DND-41 (cell line): ENCODE measurements around the gene SH3BP2.

ENCODE experiments used
- ATAC-seq: fragments of 200-7000 bp; cut with Tn5 transposase; 3 replicates; pipeline ENCODE4 v1.9.1; 2021; ENCODE audit warnings: low read depth; ENCODE audit not compliant: insufficient read depth
- DNase-seq: peaks from one replicate; pipeline ENCODE4 v3.0.0-alpha.2; 2020
- H2AFZ ChIP-seq: 2 replicates; pipeline ENCODE4 v1.6.0; 2012; ENCODE audit warnings: low read depth, low read length
- H3K27ac ChIP-seq: 2 replicates; pipeline ENCODE4 v1.5.1; 2012; ENCODE audit warnings: low read length, inconsistent platforms
- H3K27me3 ChIP-seq: fragments of 200-600 bp; sonication (generic); 2 replicates; pipeline ENCODE4 v1.6.0; 2012; ENCODE audit warnings: low read length, mild to moderate bottlenecking, inconsistent platforms; ENCODE audit not compliant: insufficient read depth, poor library complexity
- H3K36me3 ChIP-seq: 2 replicates; pipeline ENCODE4 v1.5.1; 2012; ENCODE audit warnings: low read length, inconsistent platforms; ENCODE audit not compliant: insufficient read depth
- H3K4me1 ChIP-seq: 2 replicates; pipeline ENCODE4 v1.5.1; 2012; ENCODE audit warnings: mild to moderate bottlenecking, low read length; ENCODE audit not compliant: insufficient read depth
- H3K4me2 ChIP-seq: 2 replicates; pipeline ENCODE4 v1.6.0; 2012; ENCODE audit warnings: mild to moderate bottlenecking, moderate library complexity, low read length, inconsistent platforms; ENCODE audit not compliant: insufficient read depth
- H3K4me3 ChIP-seq, 2 experiments: fragments of 200-600 bp in 1 of 2; shearing (Covaris generic) in 1 of 2; 2 replicates each; pipeline ENCODE4 v1.5.1; 2012 to 2016; ENCODE audit warnings: inconsistent platforms in 2 of 2, low read length in 2 of 2, mild to moderate bottlenecking in 2 of 2, low read depth in 1 of 2, moderate library complexity in 1 of 2
- H3K79me2 ChIP-seq: 2 replicates; pipeline ENCODE4 v1.6.0; 2012; ENCODE audit warnings: low read length, inconsistent platforms; ENCODE audit not compliant: insufficient read depth
- H3K9ac ChIP-seq: 2 replicates; pipeline ENCODE4 v1.6.0; 2012; ENCODE audit warnings: low read depth, mild to moderate bottlenecking, inconsistent platforms, low read length, moderate library complexity
- H3K9me3 ChIP-seq: 2 replicates; pipeline ENCODE4 v1.5.1; 2012; ENCODE audit warnings: low read length, moderate library complexity, mild to moderate bottlenecking, inconsistent platforms; ENCODE audit not compliant: insufficient read depth, severe bottlenecking
- H4K20me1 ChIP-seq: 2 replicates; pipeline ENCODE4 v1.6.0; 2012; ENCODE audit warnings: low read length; ENCODE audit not compliant: insufficient read depth
- EZH2 ChIP-seq: IDR thresholded peaks from 3 replicates; pipeline ENCODE4 v1.6.1; 2012; ENCODE audit warnings: borderline replicate concordance, low read depth, mild to moderate bottlenecking, moderate library complexity, low read length, inconsistent platforms; ENCODE audit not compliant: severe bottlenecking
- TF ChIP-seq, protein P1 (sequence below): IDR thresholded peaks from 2 replicates; pipeline ENCODE4 v1.5.1; 2012; ENCODE audit warnings: borderline replicate concordance, low read length, moderate library complexity, mild to moderate bottlenecking; ENCODE audit not compliant: poor library complexity, severe bottlenecking; ENCODE audit errors: extremely low read depth

The SH3BP2 gene

DNA sequence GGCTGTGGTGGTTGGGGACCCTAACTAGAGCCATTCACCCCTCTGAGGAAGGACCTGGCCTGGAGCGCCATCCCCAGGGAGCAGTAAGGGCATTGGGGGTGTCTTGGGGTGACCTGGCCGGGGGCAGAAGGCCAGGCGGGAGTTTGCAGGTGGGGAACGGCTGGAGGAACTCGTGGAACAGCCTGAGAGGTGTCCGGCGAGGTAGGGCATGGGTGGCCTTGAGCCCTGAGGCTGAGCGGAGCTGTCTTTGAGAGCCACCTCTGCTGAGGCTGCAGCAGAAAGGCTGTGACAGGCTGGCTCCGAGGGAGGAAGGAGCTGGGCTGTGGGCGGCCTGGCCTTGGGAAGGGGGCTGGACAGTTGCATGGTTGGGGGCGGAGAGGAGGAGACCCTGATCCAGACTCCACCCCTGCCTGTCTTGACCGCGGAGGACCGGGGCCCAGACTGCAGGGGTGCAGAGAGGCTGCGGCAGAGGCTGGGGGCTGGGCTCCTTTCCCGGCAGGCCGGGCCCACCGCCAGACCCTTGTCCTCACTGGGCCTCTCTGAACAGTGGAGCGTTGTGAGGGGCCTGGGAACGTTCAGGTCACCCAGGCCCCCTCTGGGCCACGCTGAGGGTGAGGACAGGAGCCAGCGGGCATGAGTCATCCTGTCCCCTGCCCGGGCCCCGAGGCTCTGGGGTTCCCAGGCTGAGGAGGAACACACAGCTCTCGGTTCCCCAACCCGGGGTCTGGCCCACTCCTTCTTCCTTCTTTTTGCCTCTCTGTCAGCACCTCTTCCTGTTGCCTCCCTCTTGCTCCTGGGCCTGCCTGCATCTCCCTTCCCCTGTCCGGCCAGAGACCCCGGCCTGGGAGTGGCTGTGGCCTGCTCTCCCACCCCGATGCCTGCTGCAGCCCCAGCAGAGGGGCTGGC is 8.1 kb downstream of the SH3BP2 start:
- no peak overlapping the region for H3K27ac ChIP-seq
- H3K79me2 ChIP-seq = no peaks in the 10 kb centered on the region
- H3K36me3 ChIP-seq = no peaks in the 10 kb centered on the region
- TF ChIP-seq, protein P1, sequence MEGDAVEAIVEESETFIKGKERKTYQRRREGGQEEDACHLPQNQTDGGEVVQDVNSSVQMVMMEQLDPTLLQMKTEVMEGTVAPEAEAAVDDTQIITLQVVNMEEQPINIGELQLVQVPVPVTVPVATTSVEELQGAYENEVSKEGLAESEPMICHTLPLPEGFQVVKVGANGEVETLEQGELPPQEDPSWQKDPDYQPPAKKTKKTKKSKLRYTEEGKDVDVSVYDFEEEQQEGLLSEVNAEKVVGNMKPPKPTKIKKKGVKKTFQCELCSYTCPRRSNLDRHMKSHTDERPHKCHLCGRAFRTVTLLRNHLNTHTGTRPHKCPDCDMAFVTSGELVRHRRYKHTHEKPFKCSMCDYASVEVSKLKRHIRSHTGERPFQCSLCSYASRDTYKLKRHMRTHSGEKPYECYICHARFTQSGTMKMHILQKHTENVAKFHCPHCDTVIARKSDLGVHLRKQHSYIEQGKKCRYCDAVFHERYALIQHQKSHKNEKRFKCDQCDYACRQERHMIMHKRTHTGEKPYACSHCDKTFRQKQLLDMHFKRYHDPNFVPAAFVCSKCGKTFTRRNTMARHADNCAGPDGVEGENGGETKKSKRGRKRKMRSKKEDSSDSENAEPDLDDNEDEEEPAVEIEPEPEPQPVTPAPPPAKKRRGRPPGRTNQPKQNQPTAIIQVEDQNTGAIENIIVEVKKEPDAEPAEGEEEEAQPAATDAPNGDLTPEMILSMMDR = no peak
- TF ChIP-seq EZH2 = no peak
- H3K4me1 ChIP-seq = no peaks in the 10 kb centered on the region
- H3K27me3 ChIP-seq = no peaks in the 10 kb centered on the region
- no peaks in the 10 kb centered on the region; the same call in 1 of the 2 replicates for H4K20me1 ChIP-seq
- ATAC-seq (no peak), DNase-seq (no peak)
- H3K4me3 ChIP-seq = no peak overlapping the region
- no peak overlapping the region for H3K9ac ChIP-seq
- H3K4me2 ChIP-seq = no peak overlapping the region
- no peak overlapping the region for H2AFZ ChIP-seq
- no peaks in the 10 kb centered on the region for H3K9me3 ChIP-seq

DNA sequence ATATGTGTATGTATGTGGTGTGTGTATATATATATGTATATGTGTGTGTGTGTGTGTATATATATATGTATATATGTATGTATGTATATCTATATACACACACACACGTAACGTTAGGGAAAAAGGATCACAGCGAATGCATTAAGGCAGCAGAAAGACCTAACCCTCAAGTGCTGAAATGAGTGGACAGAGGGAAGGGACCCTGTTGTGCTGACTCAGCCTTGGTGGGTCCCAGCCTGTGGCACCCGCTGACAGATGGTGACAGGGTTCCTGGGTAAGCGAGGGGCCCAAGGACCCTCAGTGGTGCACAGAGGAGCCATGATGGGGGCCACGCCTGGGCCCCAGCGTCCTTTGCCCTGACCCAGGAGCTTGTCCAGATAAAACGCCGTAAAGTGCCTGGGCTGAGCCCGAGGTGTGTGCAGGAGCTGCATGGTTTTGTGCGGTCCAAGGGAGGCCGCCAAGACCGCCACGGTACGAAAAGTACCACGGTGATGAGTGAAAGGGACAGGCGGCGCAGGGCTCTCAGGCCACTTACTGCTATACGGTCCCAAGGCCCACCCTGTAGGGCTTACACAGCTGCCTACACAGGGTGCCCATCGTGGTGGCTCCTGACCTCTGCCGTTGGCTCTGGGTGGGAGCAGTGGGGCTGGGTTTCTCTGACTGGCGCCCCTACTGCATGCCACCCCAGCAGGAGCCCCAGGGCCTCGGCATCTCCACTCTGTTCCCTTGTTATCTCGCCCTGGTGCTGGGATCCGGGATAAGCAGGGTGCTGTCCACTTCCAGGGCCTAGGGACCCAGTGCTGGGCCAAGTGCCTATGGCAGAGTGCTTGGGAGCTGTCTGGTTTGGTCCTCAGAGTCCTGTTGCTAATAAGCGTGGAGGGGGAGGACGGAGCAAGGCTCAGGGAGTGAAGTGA is 10.0 kb downstream of the SH3BP2 start:
- no peak overlapping the region for H3K27ac ChIP-seq
- H3K27me3 ChIP-seq = no peaks in the 10 kb centered on the region
- H3K9ac ChIP-seq = no peak overlapping the region
- no peak overlapping the region for H3K4me2 ChIP-seq
- no peak overlapping the region for H2AFZ ChIP-seq
- no peaks in the 10 kb centered on the region for H3K79me2 ChIP-seq
- no peak for DNase-seq
- TF ChIP-seq, protein P1 = no peak
- no peak for TF ChIP-seq EZH2
- H3K4me3 ChIP-seq = no peak overlapping the region
- H3K9me3 ChIP-seq = no peaks in the 10 kb centered on the region
- no peak for ATAC-seq
- H3K36me3 ChIP-seq = no peaks in the 10 kb centered on the region
- H4K20me1 ChIP-seq = no peaks in the 10 kb centered on the region; the same call in 1 of the 2 replicates
- H3K4me1 ChIP-seq = no peaks in the 10 kb centered on the region

DNA sequence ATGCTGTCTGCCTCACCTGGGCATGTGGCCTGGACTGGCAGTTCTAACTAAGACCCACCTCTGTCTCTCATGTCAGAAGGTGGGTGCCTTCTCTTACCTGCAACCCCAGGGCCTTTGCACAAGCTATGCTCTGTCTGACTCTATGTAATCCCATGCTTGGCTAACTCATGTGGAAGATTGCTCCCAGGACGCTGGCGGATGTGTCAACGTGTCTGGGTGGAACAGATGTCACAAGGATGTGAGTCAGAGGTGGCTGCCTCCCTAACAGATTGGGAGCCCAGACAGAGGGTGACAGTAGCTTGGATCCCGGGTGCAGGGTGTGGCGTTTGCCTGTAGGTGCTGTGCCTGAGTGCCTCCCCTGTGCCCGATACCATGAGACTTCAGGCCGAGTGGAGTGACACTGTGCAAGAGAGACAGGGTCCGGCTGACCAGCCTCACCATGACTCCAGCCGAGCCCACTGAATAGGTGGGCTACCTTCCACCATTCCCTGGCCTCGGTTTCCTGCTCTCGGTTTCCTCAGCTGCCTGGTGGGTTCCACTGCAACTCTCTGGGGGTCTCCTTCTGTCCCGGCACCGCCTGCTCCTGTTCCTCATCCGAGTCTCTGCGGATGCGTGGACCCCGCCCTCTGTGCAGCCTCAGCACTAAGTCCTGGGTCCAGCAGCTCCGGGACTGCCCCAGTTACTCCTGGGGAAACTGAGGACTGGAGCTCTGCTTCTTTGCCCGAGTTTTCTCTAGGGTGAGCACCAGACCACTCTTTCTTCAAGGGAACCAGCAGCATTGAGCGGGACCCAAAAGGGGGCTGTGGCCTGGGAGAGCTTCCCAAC is 11.0 kb downstream of the SH3BP2 start:
- no peak for TF ChIP-seq EZH2
- no peaks in the 10 kb centered on the region for H3K79me2 ChIP-seq
- H3K27ac ChIP-seq = no peak overlapping the region
- H3K9ac ChIP-seq = no peak overlapping the region
- DNase-seq = no peak
- H3K4me2 ChIP-seq = no peak overlapping the region
- no peaks in the 10 kb centered on the region for H3K4me1 ChIP-seq
- no peak overlapping the region for H3K4me3 ChIP-seq
- no peak overlapping the region for H2AFZ ChIP-seq
- H3K27me3 ChIP-seq = no peaks in the 10 kb centered on the region
- no peaks in the 10 kb centered on the region for H3K9me3 ChIP-seq
- ATAC-seq = no peak
- H3K36me3 ChIP-seq = no peaks in the 10 kb centered on the region
- no peaks in the 10 kb centered on the region; the same call in 1 of the 2 replicates for H4K20me1 ChIP-seq
